HG03575 (cell line): ENCODE data around the gene TRIM37.
"Not testable (repeated sequence)": the region's sequence is repeated elsewhere in the genome, so short reads cannot be mapped to it uniquely, and the experiment has no call there.

Experiments
- ATAC-seq: cut with Tn5 transposase; IDR thresholded peaks from one replicate; pipeline ENCODE4 v1.9.1; 2021; ENCODE audit not compliant: unreplicated experiment, insufficient number of reproducible peaks, low FRiP score; ENCODE audit errors: extremely low read depth

TRIM37 gene, protein sequence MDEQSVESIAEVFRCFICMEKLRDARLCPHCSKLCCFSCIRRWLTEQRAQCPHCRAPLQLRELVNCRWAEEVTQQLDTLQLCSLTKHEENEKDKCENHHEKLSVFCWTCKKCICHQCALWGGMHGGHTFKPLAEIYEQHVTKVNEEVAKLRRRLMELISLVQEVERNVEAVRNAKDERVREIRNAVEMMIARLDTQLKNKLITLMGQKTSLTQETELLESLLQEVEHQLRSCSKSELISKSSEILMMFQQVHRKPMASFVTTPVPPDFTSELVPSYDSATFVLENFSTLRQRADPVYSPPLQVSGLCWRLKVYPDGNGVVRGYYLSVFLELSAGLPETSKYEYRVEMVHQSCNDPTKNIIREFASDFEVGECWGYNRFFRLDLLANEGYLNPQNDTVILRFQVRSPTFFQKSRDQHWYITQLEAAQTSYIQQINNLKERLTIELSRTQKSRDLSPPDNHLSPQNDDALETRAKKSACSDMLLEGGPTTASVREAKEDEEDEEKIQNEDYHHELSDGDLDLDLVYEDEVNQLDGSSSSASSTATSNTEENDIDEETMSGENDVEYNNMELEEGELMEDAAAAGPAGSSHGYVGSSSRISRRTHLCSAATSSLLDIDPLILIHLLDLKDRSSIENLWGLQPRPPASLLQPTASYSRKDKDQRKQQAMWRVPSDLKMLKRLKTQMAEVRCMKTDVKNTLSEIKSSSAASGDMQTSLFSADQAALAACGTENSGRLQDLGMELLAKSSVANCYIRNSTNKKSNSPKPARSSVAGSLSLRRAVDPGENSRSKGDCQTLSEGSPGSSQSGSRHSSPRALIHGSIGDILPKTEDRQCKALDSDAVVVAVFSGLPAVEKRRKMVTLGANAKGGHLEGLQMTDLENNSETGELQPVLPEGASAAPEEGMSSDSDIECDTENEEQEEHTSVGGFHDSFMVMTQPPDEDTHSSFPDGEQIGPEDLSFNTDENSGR

DNA sequence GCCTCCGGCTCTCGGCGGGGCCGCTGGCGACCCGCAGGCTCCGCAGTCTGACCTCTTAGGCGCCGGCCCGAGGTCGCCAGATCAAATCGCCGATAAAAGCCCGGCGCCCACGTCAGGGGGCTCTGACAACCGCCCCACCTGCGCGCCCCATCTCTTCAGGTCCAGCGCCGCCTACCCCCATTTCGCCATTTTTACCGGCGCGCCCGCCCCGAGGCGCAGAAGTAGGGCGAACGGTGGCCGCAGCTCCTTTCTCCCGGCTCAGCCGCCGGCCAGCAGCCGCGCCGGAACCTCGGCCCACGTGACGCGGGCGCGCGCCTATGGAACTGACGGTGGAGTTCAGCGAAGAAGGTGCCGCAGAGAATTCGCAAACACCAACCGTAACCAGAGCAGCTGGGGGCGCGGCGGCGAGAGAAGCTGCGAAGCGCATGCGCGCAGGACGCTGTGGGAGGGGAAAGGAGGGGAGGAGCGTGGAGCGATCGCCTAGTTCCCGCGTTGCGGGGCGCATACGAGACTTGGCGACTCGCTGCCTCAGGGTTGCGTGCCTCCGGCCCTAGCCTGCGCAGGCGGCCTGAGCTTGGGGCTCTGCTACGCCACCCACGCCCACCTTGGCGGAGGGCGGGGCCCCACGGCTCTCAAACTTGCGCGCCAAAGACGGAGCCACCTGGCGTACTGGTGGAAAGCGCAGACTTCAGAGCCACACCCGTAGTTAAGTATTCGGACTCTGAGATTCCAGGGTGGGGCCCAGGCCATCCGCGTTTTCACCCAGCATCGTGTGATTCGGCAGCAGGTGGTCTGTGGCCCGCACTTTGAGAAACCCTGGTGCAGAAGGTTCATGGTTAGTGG, at the start of gene TRIM37:
Gene TRIM37, minus strand, starts transcription at position 418 of the 843 bp plus-strand sequence. CDS start 419 bp downstream, outside the sequence.
- ATAC-seq = peak; percentile 79

DNA sequence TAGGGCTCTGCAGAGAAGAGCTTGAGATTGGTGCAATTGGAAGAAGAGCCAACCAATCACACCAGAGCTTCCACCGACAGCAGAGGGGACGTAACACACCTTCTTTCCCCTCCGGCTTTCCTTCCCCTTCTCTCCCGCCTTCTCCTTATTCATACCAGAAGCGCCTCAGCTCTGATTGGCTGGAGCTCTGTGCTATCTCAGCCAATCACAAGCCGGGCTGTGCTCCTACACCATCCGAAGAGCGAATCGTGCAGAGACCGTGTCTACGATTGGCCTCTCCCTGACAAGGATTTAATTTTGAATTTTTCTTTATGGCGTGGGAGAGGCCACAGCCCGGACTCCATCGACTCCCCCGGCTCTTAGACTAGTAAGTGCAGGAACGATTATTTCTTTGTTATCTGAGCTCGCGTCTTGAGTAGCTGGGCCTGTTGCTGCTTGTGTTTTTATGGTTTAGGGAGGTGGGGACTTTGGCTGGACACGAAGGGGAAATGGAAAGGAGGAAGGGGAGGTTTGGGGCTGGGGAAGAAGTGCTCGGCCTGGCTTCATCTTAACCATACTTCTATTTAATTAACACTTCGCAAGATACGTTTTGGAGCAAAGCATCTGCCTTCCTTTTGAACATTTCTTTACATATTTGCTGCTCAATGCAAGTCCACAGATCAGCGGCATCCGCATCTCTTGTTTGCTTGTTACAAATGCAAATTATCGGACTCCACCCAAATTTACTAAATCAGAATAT, 48.9 kb upstream of the TRIM37 start, which contains the start of gene PRR11:
Gene PRR11, plus strand, starts transcription at position 308 of the 739 bp plus-strand sequence. CDS start 14,007 bp downstream, outside the sequence.
- peak; percentile 67 for ATAC-seq

DNA sequence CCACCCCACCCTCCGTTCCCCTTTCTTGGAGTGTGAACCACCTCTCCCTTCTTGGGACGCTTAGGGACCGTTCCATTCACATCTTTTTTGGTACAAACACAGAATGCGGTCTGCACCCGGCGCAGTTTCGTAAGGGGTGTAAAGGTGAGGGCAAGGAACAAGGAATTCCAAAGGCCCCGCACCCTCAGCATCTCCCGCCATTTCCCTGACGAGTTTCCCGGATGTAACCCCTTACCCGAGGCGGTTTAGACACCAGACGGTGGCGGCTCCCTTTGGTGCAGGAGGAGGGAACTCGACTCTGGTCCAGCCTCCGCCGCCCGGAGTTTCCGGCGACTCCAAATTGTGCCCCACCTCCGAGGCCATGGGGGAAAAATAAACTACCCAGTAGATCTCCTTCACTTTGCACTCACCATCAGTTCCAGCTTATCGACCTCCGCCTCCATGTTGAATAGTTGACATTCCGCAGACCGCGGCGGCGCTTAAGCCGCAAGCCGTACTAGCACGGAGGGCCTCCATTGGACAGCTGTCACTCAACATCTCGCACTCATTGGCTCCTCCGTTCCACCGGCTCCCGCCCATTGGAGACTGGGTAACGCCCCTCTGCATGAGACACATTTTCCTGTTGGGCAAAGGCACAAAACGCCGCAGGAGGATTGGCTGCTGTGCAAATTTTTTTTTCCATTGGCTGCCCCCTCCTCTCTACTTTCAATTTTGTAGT, 48.2 kb upstream of the TRIM37 start, which contains the start of gene SKA2:
Gene SKA2, minus strand, starts transcription at position 466 of the 718 bp plus-strand sequence. Its CDS starts 23 bp downstream, at position 443.
- ATAC-seq = peak; percentile 37

DNA sequence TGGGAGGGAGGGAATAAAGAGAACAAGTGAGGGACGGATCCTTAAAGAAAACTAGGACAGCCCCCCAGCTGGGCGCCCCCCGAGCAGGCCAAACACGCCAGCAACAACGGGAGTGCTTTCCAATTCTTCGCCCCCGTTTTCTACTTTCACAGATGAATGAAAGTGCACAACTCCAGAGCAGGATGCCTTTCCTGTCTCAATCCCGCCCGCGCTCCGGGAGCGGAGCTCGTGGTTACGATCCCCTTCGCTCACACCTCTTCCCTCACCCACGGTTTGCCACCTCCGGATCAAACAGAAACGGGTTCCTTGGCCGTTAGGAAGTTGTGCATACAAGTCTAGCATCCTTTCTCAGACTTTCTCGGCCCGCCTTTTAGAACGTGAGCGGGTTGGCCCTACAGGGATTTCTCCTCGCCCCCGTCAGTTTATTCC, 47.6 kb upstream of the TRIM37 start:
- ATAC-seq = no peak

DNA sequence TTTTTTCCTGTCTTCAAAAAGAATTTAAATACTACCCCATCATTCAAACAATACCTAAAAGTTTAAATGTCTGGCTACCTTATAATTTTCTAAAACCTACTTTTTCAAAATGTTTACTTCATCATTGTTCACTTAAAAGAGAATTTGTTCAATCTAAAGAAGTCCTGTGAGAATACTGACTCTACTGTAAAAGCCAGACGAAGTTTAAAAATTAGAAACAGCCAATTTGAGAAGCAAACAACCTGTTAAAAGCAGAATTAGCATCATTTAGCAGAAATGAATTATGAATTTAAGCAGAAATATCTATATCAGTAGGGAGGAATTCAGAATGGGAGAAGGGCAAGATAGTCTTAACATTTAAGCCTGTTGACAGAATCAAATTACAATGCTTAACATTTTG, 46.2 kb upstream of the TRIM37 start:
- no peak for ATAC-seq

DNA sequence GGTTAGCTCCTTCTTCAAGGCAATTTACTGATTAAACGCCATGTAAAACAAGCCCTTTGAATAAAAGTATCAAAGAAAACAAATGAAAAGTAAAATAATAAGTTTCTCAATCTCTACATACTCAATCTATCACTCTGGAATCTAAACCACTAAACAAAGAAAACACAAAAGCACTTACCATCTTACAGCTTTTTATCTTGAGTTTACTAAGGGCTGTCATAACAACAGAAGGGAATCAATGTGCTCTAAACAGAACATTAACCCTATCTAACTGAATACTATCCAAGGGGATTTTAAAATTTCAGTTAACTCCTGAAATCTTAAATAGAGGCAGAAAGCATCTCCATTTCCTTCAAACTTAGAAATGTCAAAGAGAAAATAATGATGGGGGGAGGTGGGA, 44.9 kb upstream of the TRIM37 start:
- ATAC-seq = no peak

DNA sequence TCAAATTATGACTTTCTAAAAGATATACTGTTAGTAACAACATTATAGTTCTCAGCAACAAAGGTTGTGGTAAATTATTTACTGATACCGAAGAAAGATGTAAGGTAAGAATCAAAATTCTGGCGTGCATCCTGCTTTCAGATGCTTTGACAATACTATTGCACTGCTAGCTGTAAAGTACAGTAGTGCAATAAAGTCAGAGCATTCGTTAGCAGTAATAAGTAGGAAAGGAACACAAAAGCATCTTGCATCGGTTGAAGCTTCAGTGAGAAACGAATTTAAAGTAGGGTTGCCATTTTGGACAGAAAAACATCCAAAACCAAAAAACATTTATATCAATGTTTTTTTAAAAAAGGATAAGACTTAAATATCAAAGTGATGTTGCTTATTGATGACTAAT, 44.3 kb upstream of the TRIM37 start:
- ATAC-seq = no peak

DNA sequence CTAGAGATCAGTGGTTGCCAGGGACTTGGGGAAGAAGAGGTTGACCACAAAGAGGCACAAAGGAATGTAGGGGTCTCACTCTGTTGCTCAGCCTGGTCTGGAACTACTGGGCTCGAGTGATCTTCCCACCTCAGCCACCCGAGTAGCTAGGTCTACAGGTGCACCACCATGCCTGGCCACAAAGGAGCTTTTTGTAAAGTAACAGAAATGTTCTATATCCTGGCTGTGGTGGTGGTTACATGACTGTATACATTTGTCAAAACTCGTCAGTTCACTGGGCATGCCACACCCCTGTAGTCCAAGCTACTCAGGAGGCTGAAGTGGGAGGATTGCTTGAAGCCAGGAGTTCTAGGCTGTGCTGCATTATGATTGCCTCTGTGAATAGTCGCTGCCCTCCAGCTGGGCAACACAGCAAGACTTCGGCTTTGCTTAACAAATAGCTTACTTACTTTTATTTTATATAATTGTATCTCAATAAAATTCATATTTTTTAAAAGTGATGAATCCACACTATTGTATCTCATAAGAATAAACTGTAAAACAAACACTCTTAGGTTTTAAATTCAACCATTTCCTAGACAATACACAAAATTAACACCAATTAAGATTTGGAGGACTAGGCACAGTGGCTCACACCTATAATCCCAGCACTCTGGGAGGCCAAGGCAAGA, 43.3 kb upstream of the TRIM37 start:
- no peak for ATAC-seq

DNA sequence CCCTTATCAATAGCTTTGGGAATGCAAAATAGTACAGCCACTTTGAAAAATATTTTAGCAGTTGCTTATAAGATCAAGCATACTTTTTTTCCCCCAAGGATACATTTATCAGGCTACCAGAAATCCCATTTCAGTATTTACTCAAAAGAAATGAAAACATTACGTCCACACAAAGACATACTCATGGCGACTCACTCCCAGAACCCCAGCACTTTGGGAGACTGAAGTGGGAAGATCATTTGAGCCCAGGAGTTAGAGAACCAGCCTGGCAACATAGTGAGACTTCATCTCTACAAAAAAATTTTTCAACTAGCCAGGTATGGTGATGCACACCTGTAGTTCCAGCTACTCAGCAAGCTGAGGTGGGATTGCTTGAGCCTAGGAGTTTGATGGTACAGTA, 42.4 kb upstream of the TRIM37 start:
- ATAC-seq = no peak

DNA sequence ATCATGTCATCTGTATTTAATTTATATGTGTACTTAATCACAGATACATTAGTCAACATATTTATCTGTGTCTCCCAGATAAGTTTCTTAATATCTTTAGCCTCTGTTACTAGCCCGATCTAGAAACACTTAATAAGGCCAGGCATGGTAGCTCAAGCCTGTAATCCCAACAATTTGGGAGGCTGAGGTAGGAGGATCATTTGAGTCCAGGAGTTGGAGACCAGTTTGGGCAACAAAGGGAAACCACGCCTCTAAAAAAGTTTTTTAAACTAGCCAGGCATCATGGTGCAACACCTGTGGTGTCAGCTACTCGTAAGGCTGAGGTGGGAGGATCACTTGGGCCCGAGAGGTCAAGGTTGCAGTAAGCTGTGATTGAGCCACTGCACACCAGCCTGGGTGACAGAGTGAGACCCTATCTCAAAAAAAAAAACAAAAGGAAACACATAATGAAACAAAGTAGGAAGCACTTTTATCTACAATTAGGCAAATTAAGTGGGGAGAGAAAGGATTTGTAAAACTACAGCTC, 39.0 kb upstream of the TRIM37 start:
- no peak for ATAC-seq

DNA sequence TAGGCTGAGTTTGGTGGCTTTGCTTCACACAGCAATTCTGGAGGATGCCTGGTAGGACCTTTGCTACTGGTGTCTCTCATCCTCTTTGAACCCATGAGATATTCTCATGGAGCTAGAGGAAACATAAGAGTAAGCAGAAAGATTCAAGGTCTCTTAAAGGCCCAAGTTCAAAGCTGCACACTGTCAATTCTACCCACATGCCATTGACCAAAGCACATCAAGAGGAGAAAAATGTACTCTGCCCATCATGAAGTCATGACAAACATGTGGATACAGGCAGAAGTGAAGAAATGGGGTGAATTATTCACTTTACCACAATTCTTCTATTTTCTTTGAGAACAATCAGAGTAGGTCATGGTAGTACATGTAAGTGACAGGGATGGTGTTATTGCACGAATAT, 35.2 kb upstream of the TRIM37 start:
- ATAC-seq = no peak

DNA sequence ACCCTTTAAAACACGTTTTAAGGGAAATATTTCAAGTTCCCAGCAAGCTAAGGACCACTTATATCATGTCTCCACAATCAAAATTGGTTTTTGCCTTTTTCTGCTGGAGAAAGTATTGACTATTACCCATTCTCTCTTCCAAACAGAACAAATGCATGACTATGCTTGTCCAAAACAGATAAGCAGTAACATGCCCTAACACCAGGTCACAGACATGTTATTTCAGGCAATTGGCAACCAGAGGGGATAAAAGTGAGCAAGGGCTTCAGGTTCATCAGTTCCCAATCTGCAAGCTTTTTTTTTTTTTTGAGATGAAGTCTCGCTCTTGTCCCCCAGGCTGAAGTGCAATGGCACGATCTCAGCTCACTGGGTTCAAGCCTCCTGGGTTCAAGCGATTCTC, 33.3 kb upstream of the TRIM37 start:
- no peak for ATAC-seq

DNA sequence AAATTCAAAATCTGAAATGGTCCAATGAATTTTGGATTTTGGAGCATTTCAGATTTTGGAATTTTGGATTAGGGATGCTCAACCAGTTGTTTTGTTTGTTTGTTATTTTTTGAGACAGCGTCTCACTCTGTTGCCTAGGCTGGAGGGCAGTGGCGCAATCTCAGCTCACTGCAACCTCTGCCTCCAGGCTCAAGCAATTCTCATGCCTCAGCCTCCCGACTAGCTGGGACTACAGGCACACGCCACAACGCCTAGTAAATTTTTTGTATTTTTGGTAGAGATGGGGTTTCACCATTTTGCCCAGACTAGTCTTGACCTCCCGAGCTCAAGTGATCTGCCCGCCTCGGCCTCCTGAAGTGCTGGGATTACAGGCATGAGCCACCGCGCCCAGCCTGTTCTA, 31.7 kb upstream of the TRIM37 start:
- ATAC-seq = not testable (repeated sequence)

DNA sequence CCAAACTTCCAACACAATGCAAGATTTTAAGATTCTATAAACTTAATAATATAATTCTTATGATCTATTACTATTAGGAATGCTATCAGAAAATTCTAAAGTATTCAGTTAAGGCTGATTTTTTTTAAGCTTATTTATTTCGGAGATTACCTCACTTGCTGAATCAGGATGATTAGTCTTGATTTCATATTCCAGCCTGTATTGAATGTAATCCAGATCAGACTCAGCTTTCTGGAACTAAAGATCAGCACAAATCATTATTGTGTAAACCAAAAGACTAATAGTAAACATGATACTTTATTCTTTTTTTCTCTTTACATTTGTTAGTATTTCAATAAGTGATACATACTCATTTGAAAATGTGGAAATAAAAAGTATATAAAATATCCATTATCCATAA, 24.5 kb upstream of the TRIM37 start:
- no peak for ATAC-seq

DNA sequence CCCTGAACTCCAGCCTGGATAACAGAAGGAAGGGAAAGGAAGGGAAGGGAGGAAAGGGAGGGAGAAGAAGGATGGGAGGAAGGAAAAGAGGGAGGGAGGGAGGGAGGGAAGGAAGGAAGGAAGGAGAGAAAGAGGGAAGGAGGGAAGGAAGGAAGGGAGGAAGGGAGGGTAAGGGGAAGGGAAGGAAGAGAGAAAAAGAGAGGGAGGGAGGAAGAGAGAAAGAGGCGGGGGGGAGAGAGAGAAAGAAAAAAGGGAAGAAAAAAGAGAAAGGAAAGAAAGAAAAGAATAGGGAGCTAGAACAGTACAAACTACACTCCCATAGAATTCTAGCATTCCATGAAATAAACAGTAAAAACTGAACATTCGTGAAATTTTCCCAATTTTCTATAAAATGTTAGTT, 23.1 kb upstream of the TRIM37 start:
- no peak for ATAC-seq

DNA sequence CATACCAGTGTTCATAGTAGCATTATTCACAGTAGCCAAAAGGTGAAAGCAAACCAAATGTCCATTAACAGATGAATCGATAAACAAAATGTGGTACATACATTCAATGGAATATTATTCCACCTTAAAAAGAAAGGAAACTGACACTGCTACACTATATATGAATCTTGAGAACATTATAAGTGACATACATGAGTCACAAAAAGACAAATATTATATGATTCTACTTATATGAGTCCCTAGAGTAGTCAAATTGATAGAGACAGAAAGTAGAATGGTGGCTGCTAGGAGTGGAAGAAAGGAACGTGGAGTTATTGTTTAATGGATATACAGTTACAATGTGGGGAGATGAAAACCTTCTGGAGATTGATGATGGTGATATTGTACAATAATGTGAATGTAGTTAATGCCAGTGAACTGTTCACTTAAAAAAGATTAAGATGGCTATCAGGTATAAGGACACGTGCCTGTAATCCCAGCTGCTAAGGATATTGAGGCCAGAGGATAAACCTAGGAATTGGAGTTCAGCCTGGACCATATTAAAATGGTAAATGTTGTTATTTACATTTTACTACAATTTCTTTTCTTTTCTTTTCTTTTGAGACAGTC, 20.2 kb upstream of the TRIM37 start:
- no peak for ATAC-seq
